NK-92 (cell line): ENCODE data around the gene RPL26.

Source experiments
- DNase-seq: peaks from one replicate; lab custom pipeline; 2025; ENCODE audit not compliant: unreplicated experiment; lab: John Stamatoyannopoulos, UW

The RPL26 gene

GRCh38 chr17:8332128-8332527 lies 50.9 kb downstream of the RPL26 start:
- DNase-seq, result no peak
